ENCODE results near the gene LYZ.

LYZ gene

GRCh38 chr12:69389831-69390230, 41.6 kb downstream of the LYZ start:
- no peak for DNase-seq

DNA sequence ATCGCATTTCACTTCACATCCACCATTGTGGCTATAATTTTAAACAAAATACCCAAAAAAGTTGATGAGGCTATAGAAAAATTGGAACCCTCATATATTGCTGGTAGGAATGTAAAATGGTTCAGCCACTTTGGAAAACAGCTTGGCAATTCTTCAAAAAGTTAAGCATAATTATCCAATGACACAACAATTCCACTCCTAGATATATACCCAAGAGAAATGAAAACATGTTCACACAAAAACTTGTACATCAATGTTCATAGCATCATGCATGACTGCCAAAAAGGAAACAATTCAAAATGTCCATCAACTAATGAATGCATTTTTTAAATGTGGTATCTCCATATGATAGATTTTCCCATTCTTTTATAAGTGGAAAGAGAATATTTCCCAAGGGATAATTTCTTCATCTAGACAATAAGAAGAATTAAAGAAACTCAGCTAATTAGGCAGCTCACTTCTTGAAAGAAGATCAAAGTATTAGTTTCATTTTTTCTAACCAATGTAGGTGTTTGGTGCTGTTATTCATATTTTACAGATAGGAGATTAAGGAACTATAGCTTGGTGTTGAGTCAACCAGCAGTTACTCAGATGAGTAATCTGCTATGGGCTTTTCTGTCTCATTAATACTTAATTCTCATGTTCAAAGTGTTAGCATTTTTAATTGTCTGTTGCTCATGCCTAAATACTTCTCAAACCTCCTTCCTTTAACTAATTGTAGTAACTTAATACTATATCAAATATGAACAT, 44.2 kb downstream of the LYZ start:
- DNase-seq = no peak

- no peak for DNase-seq
These were observed 47.9 kb downstream of the LYZ start for GRCh38 chr12:69396041-69396440.

DNA sequence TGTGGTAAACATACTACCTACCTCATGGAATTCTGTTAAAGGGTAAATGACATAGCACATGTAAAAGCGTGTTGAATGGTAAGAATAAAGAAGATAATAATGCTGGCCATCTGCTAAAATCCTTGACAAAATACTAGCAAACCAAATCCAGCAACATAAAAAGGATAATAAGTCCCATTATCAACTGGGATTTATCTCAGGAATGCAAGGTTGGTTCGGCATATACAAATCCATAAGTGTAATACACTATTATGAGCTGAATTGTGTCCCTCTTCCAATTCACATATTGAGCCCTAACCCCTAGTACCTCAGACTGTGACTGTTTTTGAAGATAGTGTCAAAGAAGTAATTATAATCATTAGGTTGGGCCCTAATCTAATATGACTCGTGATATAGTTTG, 48.8 kb downstream of the LYZ start:
- no peak for DNase-seq

DNA sequence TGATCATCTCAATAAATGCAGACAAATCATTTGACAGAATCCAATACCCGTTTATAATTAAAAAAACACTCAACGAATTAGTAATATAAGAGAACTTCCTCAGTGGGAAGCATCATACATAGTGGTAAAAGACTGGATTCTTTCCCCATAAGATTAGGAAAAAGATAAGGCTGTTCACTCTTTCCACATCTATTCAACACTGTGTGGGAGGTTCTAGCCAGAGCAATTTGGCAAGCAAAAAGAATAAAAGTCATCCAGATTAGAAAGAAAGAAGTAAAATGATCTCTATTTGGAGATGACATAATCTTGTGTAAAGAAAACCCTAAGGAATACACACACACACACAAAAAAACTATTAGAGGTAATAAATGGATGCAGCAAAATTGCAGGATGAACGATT, 49.8 kb downstream of the LYZ start:
- no peak for DNase-seq

DNA sequence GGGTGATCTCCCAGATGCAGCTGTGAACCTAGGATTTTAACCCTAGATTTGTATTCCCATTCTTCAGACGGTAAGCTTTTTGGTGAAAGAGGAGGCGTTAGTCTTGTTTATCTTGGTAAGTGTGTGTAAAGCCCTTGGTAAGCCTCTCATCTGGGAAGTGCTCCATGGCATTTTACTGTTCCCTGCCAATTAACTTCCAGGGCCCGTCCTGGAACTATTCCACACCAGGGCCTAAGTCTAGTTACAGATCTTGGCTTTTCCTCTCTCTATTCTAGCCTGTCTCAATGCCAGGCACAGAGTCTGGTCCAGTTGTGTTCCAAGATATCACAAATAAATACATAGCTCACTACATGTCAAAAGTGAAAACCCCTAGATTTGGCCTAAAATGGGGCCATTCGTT, 53.8 kb downstream of the LYZ start:
- no peak for DNase-seq
